ENCODE measurements around the gene NFIB. TPM values are rescaled to one million over a fixed set of nuclear protein-coding genes. Genes with fewer than 3 reads are reported as not detected.

Gene NFIB
- total RNA-seq, 1 donor from 2014 or later: 0.30 TPM

GRCh38 chr9:14302405-14302804, 11.5 kb downstream of the NFIB start:
- Mint-ChIP-seq H3K36me3 (peaks cover 6% of the 10 kb centered on the region), H3K4me1 (peaks cover 17% of the 10 kb centered on the region), H3K27ac (no peak overlapping the region), H3K9me3 (no peaks in the 10 kb centered on the region), H3K27me3 (ENCODE audit: insufficient read depth, low read depth) (peaks cover 2% of the 10 kb centered on the region), H3K4me3 (no peak overlapping the region)
- H3K9ac ChIP-seq: no peak overlapping the region
- H3F3A ChIP-seq (ENCODE audit: low read depth): no peaks in the 10 kb centered on the region
- H4K20me1 ChIP-seq (ENCODE audit: low read depth): no peaks in the 10 kb centered on the region
- no peak overlapping the region for H3K4me3 ChIP-seq
- H3K4me1 ChIP-seq: peaks cover 7% of the 10 kb centered on the region
- no peaks in the 10 kb centered on the region for H3K27me3 ChIP-seq
- no peaks in the 10 kb centered on the region for H3K9me3 ChIP-seq (ENCODE audit: low read depth)
- no peaks in the 10 kb centered on the region for H3K79me2 ChIP-seq (ENCODE audit: low read depth)
- no peaks in the 10 kb centered on the region for H3K36me3 ChIP-seq
- H2AFZ ChIP-seq (replicated peaks): no peak overlapping the region
- DNase-seq (ENCODE audit: low spot score): peak; percentile 7
- H3K27ac ChIP-seq: no peak overlapping the region
- no peak overlapping the region for H3K4me2 ChIP-seq
- no peak for TF ChIP-seq CTCF (IDR thresholded peaks at IDR 0.05)
- no peak for TF ChIP-seq EZH2 (IDR thresholded peaks at IDR 0.05)
- TF ChIP-seq EZH2phosphoT487 (IDR thresholded peaks at IDR 0.05): no peak

DNA sequence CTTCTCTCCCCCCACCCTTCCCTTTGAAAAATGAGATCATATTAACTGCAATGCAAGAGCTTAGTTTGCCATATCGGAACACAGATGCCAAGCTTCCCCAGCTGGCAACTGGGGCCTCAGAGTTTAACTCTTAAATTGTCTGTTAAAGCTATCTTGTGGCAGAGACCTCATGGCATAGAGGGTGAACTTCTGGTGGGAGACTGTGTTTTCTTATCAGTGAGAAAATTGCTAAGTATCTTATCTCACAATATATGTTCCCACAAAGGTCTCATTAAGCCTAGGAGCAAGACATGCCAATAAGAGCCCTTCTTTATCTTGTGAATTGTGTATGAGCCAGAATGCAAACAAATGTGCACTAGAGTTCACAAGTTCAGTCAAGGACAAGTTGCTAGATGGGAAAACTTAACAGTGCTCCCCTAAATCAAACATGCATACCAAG, 12.3 kb downstream of the NFIB start:
- no peaks in the 10 kb centered on the region for H3K36me3 ChIP-seq
- no peak overlapping the region for H3K27ac ChIP-seq
- no peaks in the 10 kb centered on the region for H3K9me3 ChIP-seq (ENCODE audit: low read depth)
- no peak overlapping the region for H3K4me2 ChIP-seq
- no peaks in the 10 kb centered on the region for H3K79me2 ChIP-seq (ENCODE audit: low read depth)
- Mint-ChIP-seq H3K4me3 (no peak overlapping the region), H3K4me1 (peaks cover 25% of the 10 kb centered on the region), H3K9me3 (no peaks in the 10 kb centered on the region), H3K36me3 (peaks cover 2% of the 10 kb centered on the region), H3K27ac (no peak overlapping the region), H3K27me3 (ENCODE audit: insufficient read depth, low read depth) (peaks cover 4% of the 10 kb centered on the region)
- H2AFZ ChIP-seq (replicated peaks): no peak overlapping the region
- no peaks in the 10 kb centered on the region for H3F3A ChIP-seq (ENCODE audit: low read depth)
- H3K4me1 ChIP-seq: peaks cover 7% of the 10 kb centered on the region
- no peaks in the 10 kb centered on the region for H4K20me1 ChIP-seq (ENCODE audit: low read depth)
- no peak for DNase-seq (ENCODE audit: low spot score)
- no peaks in the 10 kb centered on the region for H3K27me3 ChIP-seq
- H3K4me3 ChIP-seq: no peak overlapping the region
- H3K9ac ChIP-seq: no peak overlapping the region
- no peak for TF ChIP-seq EZH2phosphoT487 (IDR thresholded peaks at IDR 0.05)
- no peak for TF ChIP-seq EZH2 (IDR thresholded peaks at IDR 0.05)
- no peak for TF ChIP-seq CTCF (IDR thresholded peaks at IDR 0.05)

GRCh38 chr9:14301006-14301405, 12.9 kb downstream of the NFIB start:
- Histone ChIP-seq H3K4me1 (peaks cover 7% of the 10 kb centered on the region), H3K27ac (no peak overlapping the region), H3K4me3 (no peak overlapping the region), H3K9ac (no peak overlapping the region), H3K4me2 (no peak overlapping the region), H3F3A (ENCODE audit: low read depth) (no peaks in the 10 kb centered on the region), H3K9me3 (ENCODE audit: low read depth) (no peaks in the 10 kb centered on the region), H3K27me3 (no peaks in the 10 kb centered on the region), H2AFZ (replicated peaks) (no peak overlapping the region), H3K36me3 (no peaks in the 10 kb centered on the region), H3K79me2 (ENCODE audit: low read depth) (no peaks in the 10 kb centered on the region), H4K20me1 (ENCODE audit: low read depth) (no peaks in the 10 kb centered on the region)
- peaks cover 4% of the 10 kb centered on the region for H3K27me3 Mint-ChIP-seq (ENCODE audit: insufficient read depth, low read depth)
- H3K9me3 Mint-ChIP-seq: no peaks in the 10 kb centered on the region
- no peak overlapping the region for H3K27ac Mint-ChIP-seq
- peaks cover 25% of the 10 kb centered on the region for H3K4me1 Mint-ChIP-seq
- peaks cover 2% of the 10 kb centered on the region for H3K36me3 Mint-ChIP-seq
- DNase-seq (ENCODE audit: low spot score): no peak
- H3K4me3 Mint-ChIP-seq: no peak overlapping the region
- TF ChIP-seq CTCF (IDR thresholded peaks at IDR 0.05): no peak
